ENCODE data around the gene SLCO3A1. TPM values are rescaled to one million over a fixed set of nuclear protein-coding genes. Genes with fewer than 3 reads are reported as not detected.

SLCO3A1 gene
- total RNA-seq, 2 experiments from 2014 or later = 8.5 to 40.0 TPM

DNA sequence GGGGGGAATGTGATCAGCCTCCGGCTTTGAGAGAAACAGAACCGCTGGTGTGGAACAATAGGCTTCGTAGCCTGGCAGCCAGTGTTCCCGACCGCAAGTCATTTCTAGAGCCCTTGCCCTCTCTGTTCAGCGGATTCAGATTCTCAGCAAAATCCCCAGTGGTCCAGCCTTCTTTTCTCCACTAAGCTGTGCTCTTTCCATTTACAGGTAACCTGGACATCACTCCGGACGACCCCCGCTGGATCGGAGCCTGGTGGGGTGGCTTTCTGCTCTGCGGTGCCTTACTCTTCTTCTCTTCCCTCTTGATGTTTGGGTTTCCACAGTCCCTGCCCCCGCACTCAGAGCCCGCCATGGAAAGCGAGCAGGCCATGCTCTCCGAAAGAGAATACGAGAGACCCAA, 250.6 kb downstream of the SLCO3A1 start:
- Histone ChIP-seq H3K9me2 (ENCODE audit: insufficient read depth, low read length) (no peaks in the 10 kb centered on the region), H4K20me1 (ENCODE audit: insufficient read depth, low read length) (no peaks in the 10 kb centered on the region), H3K4me2 (ENCODE audit: low read length) (no peak overlapping the region), H3K36me3 (ENCODE audit: insufficient read depth, low read length) (peaks cover 5% of the 10 kb centered on the region; the same call in 1 of the 2 replicates), H2AFZ (ENCODE audit: low read length) (no peak overlapping the region), H3K79me2 (ENCODE audit: insufficient read depth, low read depth, low read length) (no peaks in the 10 kb centered on the region), H3K4me1 (ENCODE audit: insufficient read depth, low read length, poor library complexity, severe bottlenecking) (peaks cover 14% of the 10 kb centered on the region), H3K9me3 (ENCODE audit: low read length) (no peaks in the 10 kb centered on the region), H3K4me3 (ENCODE audit: low read depth, low read length, poor library complexity, severe bottlenecking) (no peak overlapping the region), H3K27ac (ENCODE audit: low read depth, low read length, poor library complexity, severe bottlenecking) (no peak overlapping the region)
- no peak for TF ChIP-seq EZH2phosphoT487 (IDR thresholded peaks at IDR 0.05; ENCODE audit: borderline replicate concordance, low read depth, low read length)
- TF ChIP-seq, protein P1, sequence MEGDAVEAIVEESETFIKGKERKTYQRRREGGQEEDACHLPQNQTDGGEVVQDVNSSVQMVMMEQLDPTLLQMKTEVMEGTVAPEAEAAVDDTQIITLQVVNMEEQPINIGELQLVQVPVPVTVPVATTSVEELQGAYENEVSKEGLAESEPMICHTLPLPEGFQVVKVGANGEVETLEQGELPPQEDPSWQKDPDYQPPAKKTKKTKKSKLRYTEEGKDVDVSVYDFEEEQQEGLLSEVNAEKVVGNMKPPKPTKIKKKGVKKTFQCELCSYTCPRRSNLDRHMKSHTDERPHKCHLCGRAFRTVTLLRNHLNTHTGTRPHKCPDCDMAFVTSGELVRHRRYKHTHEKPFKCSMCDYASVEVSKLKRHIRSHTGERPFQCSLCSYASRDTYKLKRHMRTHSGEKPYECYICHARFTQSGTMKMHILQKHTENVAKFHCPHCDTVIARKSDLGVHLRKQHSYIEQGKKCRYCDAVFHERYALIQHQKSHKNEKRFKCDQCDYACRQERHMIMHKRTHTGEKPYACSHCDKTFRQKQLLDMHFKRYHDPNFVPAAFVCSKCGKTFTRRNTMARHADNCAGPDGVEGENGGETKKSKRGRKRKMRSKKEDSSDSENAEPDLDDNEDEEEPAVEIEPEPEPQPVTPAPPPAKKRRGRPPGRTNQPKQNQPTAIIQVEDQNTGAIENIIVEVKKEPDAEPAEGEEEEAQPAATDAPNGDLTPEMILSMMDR (conservative IDR thresholded peaks at IDR 0.05; ENCODE audit: low read length) = no peak
- intact Hi-C loops (cut with micrococcal nuclease; ENCODE audit: unreplicated experiment) = no loop called here
- CTCF ChIA-PET (ENCODE audit: unreplicated experiment) = no interaction called here
- DNase-seq (ENCODE audit: low spot score) = no peak
- no TSS peak for BruUV-seq (replicated peaks)
- POLR2A ChIA-PET = interaction anchor here (0.6 to 1.4 kb wide), 2 partner anchors 10 to 49 kb away, joined by 3 to 4 read pairs; no protein-coding TSS in a partner anchor

DNA sequence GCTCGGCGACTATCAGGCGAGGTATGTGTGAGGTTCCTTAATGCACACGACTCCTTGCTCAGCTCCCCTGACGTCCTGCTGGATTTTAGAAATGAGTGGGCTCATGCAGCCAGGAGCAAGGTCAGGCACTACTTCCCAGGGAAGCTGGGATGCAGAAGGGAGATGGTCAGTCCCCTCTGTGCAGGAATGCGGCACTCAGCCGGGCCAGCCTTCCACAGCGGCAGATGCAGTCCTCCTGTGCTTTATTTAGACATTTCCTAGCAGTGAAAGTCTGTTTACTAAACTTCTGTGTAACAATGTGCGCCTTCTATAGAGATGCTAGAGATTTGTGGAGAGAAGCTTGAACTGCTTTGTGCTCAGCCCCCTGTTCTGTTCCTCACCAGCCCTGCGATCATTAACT, 252.1 kb downstream of the SLCO3A1 start:
- H4K20me1 ChIP-seq (ENCODE audit: insufficient read depth, low read length) = no peaks in the 10 kb centered on the region
- H3K4me3 ChIP-seq (ENCODE audit: low read depth, low read length, poor library complexity, severe bottlenecking) = no peak overlapping the region
- peaks cover 21% of the 10 kb centered on the region for H3K4me1 ChIP-seq (ENCODE audit: insufficient read depth, low read length, poor library complexity, severe bottlenecking)
- no peak for DNase-seq (ENCODE audit: low spot score)
- no peak overlapping the region for H2AFZ ChIP-seq (ENCODE audit: low read length)
- BruUV-seq (replicated peaks) = no TSS peak
- intact Hi-C loops (cut with micrococcal nuclease; ENCODE audit: unreplicated experiment) = no loop called here
- no peaks in the 10 kb centered on the region for H3K79me2 ChIP-seq (ENCODE audit: insufficient read depth, low read depth, low read length)
- H3K9me2 ChIP-seq (ENCODE audit: insufficient read depth, low read length) = no peaks in the 10 kb centered on the region
- H3K36me3 ChIP-seq (ENCODE audit: insufficient read depth, low read length) = peaks cover 1% of the 10 kb centered on the region; the same call in 1 of the 2 replicates
- ChIA-PET CTCF (ENCODE audit: unreplicated experiment) (no interaction called here), POLR2A (no interaction called here)
- no peak overlapping the region for H3K4me2 ChIP-seq (ENCODE audit: low read length)
- H3K9me3 ChIP-seq (ENCODE audit: low read length) = no peaks in the 10 kb centered on the region
- H3K27ac ChIP-seq (ENCODE audit: low read depth, low read length, poor library complexity, severe bottlenecking) = no peak overlapping the region
- TF ChIP-seq, protein P1 (conservative IDR thresholded peaks at IDR 0.05; ENCODE audit: low read length) = no peak
- no peak for TF ChIP-seq EZH2phosphoT487 (IDR thresholded peaks at IDR 0.05; ENCODE audit: borderline replicate concordance, low read depth, low read length)

DNA sequence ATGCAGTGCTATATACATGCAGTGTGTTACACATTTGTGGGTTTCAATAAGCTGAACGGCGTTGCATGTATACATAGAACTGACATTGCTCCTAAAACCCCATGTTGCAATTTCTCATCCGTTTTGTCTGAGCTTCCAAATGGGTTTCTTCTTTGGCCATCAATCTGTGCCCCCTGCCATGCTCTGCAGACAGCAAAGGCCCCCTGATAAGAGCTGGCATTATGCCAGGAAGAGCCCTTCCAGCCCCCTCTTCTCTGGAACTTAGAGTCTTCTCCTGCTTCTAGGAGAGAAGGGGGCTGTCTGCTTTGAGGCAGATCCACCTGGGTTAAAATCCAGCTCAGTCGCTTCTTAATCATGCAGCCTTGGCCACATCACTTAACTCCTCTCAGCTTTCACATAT, 254.0 kb downstream of the SLCO3A1 start:
- BruUV-seq (replicated peaks) = no TSS peak
- CTCF ChIA-PET (ENCODE audit: unreplicated experiment) = interaction anchor here (0.6 kb wide), 1 partner anchor 8 kb away, joined by 7 read pairs; no protein-coding TSS in a partner anchor

More for the DNA sequence above, 254.0 kb downstream of the SLCO3A1 start:
- intact Hi-C loops (cut with micrococcal nuclease; ENCODE audit: unreplicated experiment) = no loop called here
- H3K27ac ChIP-seq (ENCODE audit: low read depth, low read length, poor library complexity, severe bottlenecking) = no peak overlapping the region
- no peak for DNase-seq (ENCODE audit: low spot score)
- H3K4me2 ChIP-seq (ENCODE audit: low read length) = no peak overlapping the region
- no peaks in the 10 kb centered on the region for H4K20me1 ChIP-seq (ENCODE audit: insufficient read depth, low read length)
- no peak overlapping the region for H2AFZ ChIP-seq (ENCODE audit: low read length)
- H3K9me2 ChIP-seq (ENCODE audit: insufficient read depth, low read length) = no peaks in the 10 kb centered on the region
- H3K4me3 ChIP-seq (ENCODE audit: low read depth, low read length, poor library complexity, severe bottlenecking) = no peak overlapping the region
- no peaks in the 10 kb centered on the region for H3K9me3 ChIP-seq (ENCODE audit: low read length)
- H3K36me3 ChIP-seq (ENCODE audit: insufficient read depth, low read length) = no peaks in the 10 kb centered on the region
- TF ChIP-seq, protein P1 (conservative IDR thresholded peaks at IDR 0.05; ENCODE audit: low read length) = no peak
- no peak for TF ChIP-seq EZH2phosphoT487 (IDR thresholded peaks at IDR 0.05; ENCODE audit: borderline replicate concordance, low read depth, low read length)
- H3K79me2 ChIP-seq (ENCODE audit: insufficient read depth, low read depth, low read length) = no peaks in the 10 kb centered on the region
- H3K4me1 ChIP-seq (ENCODE audit: insufficient read depth, low read length, poor library complexity, severe bottlenecking) = peaks cover 11% of the 10 kb centered on the region
- POLR2A ChIA-PET = interaction anchor here (0.6 kb wide), 1 partner anchor 243 kb away, joined by 3 read pairs; no protein-coding TSS in a partner anchor
